H1 (cell line): ENCODE data around the gene GMPR.

Experiments
- CBX8 ChIP-seq: fragments of 300-800, 300-1000 bp; sonication (generic); IDR thresholded peaks from 2 replicates; pipeline ENCODE4 v1.7.1; 2016; ENCODE audit warnings: low read depth, low read length, borderline replicate concordance
- EP300 ChIP-seq, 2 experiments: IDR thresholded peaks; 1 replicate in 1 of 2; 2 replicates in 1 of 2; pipeline ENCODE4 v1.6.1; 2011 to 2012; ENCODE audit warnings: low read depth in 2 of 2, low read length in 2 of 2, mild to moderate bottlenecking in 2 of 2, borderline replicate concordance in 1 of 2, inconsistent platforms in 1 of 2, moderate library complexity in 1 of 2
- JUND ChIP-seq: IDR thresholded peaks from 2 replicates; pipeline ENCODE4 v1.6.1; 2011; ENCODE audit warnings: mild to moderate bottlenecking, improper control_type of control experiment, low read length
- NRF1 ChIP-seq: IDR thresholded peaks from 2 replicates; pipeline ENCODE4 v1.6.1; 2011; ENCODE audit warnings: mild to moderate bottlenecking, low read depth, low read length, improper control_type of control experiment
- POLR2A ChIP-seq, 2 experiments: IDR thresholded peaks; 1 replicate in 1 of 2; 2 replicates in 1 of 2; pipeline ENCODE4 v1.6.1; 2011; ENCODE audit warnings: low read depth in 2 of 2, low read length in 2 of 2, mild to moderate bottlenecking in 2 of 2; ENCODE audit errors: control extremely low read depth in 1 of 2
- RBBP5 ChIP-seq: IDR thresholded peaks from 2 replicates; pipeline ENCODE4 v1.7.1; 2012; ENCODE audit warnings: low read depth, mild to moderate bottlenecking, inconsistent platforms, low read length, moderate library complexity, borderline replicate concordance
- RXRA ChIP-seq: IDR thresholded peaks from 2 replicates; pipeline ENCODE4 v1.6.1; 2011; ENCODE audit warnings: low read depth, mild to moderate bottlenecking, low read length, moderate library complexity; ENCODE audit not compliant: insufficient read depth
- SRF ChIP-seq: IDR thresholded peaks from 2 replicates; pipeline ENCODE4 v1.6.1; 2011; ENCODE audit warnings: mild to moderate bottlenecking, low read depth, low read length, moderate library complexity
- YY1 ChIP-seq: IDR thresholded peaks from 2 replicates; pipeline ENCODE4 v1.6.1; 2011; ENCODE audit warnings: low read depth, mild to moderate bottlenecking, low read length
- ZNF274 ChIP-seq: IDR thresholded peaks from 2 replicates; pipeline ENCODE4 v1.7.0; 2012; ENCODE audit warnings: low read length, borderline replicate concordance; ENCODE audit errors: extremely low read depth
- TF ChIP-seq, protein P1 (sequence below), 3 experiments: IDR thresholded peaks; 1 replicate in 2 of 3; 2 replicates in 1 of 3; pipeline versions ENCODE4 v1.5.1 to v1.6.1; 2011; ENCODE audit warnings: low read length in 3 of 3, mild to moderate bottlenecking in 3 of 3, inconsistent platforms in 2 of 3, low read depth in 1 of 3, moderate library complexity in 1 of 3; ENCODE audit not compliant: insufficient read depth in 1 of 3; ENCODE audit errors: control extremely low read depth in 1 of 3
- TF ChIP-seq, protein P2 (sequence below): IDR thresholded peaks from 2 replicates; pipeline ENCODE4 v1.6.1; 2012; ENCODE audit warnings: low read length, inconsistent platforms
- TF ChIP-seq, protein P3 (sequence below): IDR thresholded peaks from 2 replicates; pipeline ENCODE4 v1.6.1; 2011; ENCODE audit warnings: low read depth, mild to moderate bottlenecking, low read length; ENCODE audit not compliant: insufficient read depth
- TF ChIP-seq, protein P4 (sequence below): IDR thresholded peaks from 2 replicates; pipeline ENCODE4 v1.6.1; 2012; ENCODE audit warnings: inconsistent platforms

DNA sequence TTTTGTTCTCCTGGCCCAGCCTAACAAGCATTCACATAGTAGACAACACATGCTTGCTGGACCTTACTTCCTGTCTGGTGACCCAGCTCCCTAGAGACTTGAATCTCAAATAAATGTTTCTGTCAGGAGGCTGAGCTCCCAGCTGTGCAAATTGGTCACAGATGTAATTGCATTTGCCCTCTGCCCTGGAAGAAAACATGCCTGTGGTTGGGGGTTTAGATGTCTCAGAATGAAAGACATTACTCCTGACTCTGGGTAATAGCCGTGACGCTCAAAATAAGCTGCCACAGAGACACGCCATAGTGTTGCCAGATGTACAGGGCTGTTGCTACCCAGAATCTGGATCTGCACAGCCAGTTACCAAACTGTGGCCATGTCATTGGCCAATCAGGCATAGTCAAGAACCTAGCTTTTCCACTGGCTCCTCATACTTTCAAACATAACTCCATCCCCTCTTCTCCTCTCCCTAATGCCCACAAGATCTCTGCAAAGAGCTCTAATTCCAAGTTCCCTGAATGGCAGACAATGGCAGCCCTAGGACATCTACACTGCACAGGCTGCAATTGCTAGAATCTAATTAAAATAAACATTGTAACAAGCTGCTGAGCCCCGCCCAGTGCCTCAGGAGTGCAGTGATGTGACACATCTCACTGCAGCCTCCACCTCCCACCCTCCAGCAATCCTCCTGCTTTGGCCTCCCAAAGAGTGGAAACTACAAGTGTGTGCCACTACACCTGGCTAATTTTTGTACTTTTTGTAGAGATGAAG lies 32.8 kb upstream of the GMPR start:
- no peak for TF ChIP-seq POLR2A (IDR thresholded peaks at IDR 0.05; ENCODE audit: control extremely low read depth in 1 of 2, low read depth in 2 of 2, low read length in 2 of 2)
- TF ChIP-seq SRF = no peak
- no peak for TF ChIP-seq EP300 (IDR thresholded peaks at IDR 0.05; ENCODE audit: borderline replicate concordance in 1 of 2, low read depth in 2 of 2, low read length in 2 of 2)
- TF ChIP-seq JUND = no peak
- TF ChIP-seq, protein P1, sequence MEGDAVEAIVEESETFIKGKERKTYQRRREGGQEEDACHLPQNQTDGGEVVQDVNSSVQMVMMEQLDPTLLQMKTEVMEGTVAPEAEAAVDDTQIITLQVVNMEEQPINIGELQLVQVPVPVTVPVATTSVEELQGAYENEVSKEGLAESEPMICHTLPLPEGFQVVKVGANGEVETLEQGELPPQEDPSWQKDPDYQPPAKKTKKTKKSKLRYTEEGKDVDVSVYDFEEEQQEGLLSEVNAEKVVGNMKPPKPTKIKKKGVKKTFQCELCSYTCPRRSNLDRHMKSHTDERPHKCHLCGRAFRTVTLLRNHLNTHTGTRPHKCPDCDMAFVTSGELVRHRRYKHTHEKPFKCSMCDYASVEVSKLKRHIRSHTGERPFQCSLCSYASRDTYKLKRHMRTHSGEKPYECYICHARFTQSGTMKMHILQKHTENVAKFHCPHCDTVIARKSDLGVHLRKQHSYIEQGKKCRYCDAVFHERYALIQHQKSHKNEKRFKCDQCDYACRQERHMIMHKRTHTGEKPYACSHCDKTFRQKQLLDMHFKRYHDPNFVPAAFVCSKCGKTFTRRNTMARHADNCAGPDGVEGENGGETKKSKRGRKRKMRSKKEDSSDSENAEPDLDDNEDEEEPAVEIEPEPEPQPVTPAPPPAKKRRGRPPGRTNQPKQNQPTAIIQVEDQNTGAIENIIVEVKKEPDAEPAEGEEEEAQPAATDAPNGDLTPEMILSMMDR (IDR thresholded peaks at IDR 0.05; ENCODE audit: control extremely low read depth in 1 of 3, insufficient read depth in 1 of 3, low read depth in 1 of 3, low read length in 3 of 3) = no peak
- no peak for TF ChIP-seq YY1
- no peak for TF ChIP-seq RXRA
- no peak for TF ChIP-seq NRF1
- no peak for TF ChIP-seq ZNF274
- TF ChIP-seq, protein P2, sequence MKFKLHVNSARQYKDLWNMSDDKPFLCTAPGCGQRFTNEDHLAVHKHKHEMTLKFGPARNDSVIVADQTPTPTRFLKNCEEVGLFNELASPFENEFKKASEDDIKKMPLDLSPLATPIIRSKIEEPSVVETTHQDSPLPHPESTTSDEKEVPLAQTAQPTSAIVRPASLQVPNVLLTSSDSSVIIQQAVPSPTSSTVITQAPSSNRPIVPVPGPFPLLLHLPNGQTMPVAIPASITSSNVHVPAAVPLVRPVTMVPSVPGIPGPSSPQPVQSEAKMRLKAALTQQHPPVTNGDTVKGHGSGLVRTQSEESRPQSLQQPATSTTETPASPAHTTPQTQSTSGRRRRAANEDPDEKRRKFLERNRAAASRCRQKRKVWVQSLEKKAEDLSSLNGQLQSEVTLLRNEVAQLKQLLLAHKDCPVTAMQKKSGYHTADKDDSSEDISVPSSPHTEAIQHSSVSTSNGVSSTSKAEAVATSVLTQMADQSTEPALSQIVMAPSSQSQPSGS = no peak
- TF ChIP-seq, protein P3, sequence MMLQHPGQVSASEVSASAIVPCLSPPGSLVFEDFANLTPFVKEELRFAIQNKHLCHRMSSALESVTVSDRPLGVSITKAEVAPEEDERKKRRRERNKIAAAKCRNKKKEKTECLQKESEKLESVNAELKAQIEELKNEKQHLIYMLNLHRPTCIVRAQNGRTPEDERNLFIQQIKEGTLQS = no peak
- TF ChIP-seq, protein P4, sequence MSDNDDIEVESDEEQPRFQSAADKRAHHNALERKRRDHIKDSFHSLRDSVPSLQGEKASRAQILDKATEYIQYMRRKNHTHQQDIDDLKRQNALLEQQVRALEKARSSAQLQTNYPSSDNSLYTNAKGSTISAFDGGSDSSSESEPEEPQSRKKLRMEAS = no peak
- no peak for TF ChIP-seq RBBP5
- TF ChIP-seq CBX8 = no peak
